Measurements from ENCODE around the gene SLC12A3.

Gene SLC12A3

DNA sequence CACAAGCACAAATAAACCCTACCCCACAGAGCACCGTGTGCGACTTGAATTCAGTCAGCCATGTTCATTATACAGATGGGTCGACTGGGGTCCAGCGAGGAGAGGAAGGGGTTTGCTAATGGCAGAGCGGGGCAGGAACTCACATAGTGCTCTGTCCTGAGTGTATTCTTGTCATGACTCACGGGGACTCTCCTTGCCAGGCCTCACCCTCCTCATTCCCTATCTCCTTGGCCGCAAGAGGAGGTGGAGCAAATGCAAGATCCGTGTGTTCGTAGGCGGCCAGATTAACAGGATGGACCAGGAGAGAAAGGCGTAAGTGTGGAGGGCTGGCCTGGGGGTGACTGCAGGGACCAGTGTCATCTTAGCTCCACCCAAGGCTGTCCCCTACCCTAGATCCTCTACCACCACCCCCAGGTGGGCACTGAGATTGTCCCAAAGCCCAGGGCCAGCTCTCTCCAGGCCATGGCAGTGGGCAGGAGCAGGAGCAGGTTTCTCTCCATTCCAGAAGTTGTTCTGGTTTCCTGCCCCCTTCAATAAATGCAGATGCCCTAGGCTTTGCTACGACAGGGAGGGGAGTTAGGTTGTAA is 29.4 kb downstream of the SLC12A3 start:
- DNase-seq (ENCODE audit: low read depth) = no peak
- H3K4me3 ChIP-seq (ENCODE audit: low read depth, low read length) = no peak overlapping the region
- no peak for TF ChIP-seq POLR2A (IDR thresholded peaks at IDR 0.05; ENCODE audit: extremely low read depth, insufficient read length)
- TF ChIP-seq, protein P1, sequence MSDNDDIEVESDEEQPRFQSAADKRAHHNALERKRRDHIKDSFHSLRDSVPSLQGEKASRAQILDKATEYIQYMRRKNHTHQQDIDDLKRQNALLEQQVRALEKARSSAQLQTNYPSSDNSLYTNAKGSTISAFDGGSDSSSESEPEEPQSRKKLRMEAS (IDR thresholded peaks at IDR 0.05; ENCODE audit: low read depth, low read length) = no peak
- TF ChIP-seq MYC (IDR thresholded peaks at IDR 0.05; ENCODE audit: low read depth, low read length) = no peak
- TF ChIP-seq, protein P2, sequence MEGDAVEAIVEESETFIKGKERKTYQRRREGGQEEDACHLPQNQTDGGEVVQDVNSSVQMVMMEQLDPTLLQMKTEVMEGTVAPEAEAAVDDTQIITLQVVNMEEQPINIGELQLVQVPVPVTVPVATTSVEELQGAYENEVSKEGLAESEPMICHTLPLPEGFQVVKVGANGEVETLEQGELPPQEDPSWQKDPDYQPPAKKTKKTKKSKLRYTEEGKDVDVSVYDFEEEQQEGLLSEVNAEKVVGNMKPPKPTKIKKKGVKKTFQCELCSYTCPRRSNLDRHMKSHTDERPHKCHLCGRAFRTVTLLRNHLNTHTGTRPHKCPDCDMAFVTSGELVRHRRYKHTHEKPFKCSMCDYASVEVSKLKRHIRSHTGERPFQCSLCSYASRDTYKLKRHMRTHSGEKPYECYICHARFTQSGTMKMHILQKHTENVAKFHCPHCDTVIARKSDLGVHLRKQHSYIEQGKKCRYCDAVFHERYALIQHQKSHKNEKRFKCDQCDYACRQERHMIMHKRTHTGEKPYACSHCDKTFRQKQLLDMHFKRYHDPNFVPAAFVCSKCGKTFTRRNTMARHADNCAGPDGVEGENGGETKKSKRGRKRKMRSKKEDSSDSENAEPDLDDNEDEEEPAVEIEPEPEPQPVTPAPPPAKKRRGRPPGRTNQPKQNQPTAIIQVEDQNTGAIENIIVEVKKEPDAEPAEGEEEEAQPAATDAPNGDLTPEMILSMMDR (IDR thresholded peaks at IDR 0.05; ENCODE audit: low read depth, low read length) = no peak

DNA sequence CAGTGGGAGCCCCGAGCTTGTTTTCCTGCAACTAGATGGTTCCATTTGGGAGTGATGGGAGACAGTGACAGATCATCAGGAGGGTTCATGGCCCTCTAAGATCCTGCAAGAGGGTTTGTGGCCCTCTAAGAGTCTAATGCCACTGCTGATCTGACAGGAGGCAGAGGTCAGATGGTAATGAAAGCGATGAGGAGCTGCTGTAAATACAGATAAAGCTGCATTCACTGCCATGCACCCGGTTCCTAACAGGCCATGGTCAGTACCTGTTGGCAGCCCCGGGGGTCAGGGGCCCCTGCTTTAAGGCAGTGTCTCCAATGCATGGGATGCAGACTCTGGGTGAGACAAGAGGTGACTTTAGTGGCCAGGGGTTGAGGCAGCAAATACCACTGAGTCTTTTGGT is 30.8 kb downstream of the SLC12A3 start:
- TF ChIP-seq, protein P2 (IDR thresholded peaks at IDR 0.05; ENCODE audit: low read depth, low read length) = no peak
- TF ChIP-seq, protein P1 (IDR thresholded peaks at IDR 0.05; ENCODE audit: low read depth, low read length) = no peak
- TF ChIP-seq MYC (IDR thresholded peaks at IDR 0.05; ENCODE audit: low read depth, low read length) = no peak
- DNase-seq (ENCODE audit: low read depth) = no peak
- no peak overlapping the region for H3K4me3 ChIP-seq (ENCODE audit: low read depth, low read length)

DNA sequence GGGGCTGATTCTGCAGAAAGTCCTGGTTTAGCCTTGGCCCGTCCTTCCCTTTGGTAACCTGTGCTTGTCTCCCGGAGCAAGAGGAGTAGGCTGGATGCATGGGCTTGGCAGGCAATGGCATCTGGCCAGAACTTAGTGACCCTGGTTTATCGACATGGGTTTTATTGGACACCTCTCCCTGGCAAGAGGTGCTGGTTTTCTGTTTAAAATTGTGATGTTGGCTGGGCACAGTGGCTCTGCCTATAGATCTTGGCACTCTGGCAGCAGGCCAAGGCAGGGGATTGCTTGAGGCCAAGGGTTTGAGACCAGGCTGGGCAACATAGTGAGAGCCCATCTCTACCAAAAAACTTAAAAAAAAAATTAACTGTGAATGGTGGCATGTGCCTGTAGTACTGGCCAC is 31.2 kb downstream of the SLC12A3 start:
- no peak for DNase-seq (ENCODE audit: low read depth)
- H3K4me3 ChIP-seq (ENCODE audit: low read depth, low read length) = no peak overlapping the region
- TF ChIP-seq POLR2A (IDR thresholded peaks at IDR 0.05; ENCODE audit: extremely low read depth, insufficient read length) (no peak), MYC (IDR thresholded peaks at IDR 0.05; ENCODE audit: low read depth, low read length) (no peak)
- TF ChIP-seq, protein P2 (IDR thresholded peaks at IDR 0.05; ENCODE audit: low read depth, low read length) = no peak
- TF ChIP-seq, protein P1 (IDR thresholded peaks at IDR 0.05; ENCODE audit: low read depth, low read length) = no peak

DNA sequence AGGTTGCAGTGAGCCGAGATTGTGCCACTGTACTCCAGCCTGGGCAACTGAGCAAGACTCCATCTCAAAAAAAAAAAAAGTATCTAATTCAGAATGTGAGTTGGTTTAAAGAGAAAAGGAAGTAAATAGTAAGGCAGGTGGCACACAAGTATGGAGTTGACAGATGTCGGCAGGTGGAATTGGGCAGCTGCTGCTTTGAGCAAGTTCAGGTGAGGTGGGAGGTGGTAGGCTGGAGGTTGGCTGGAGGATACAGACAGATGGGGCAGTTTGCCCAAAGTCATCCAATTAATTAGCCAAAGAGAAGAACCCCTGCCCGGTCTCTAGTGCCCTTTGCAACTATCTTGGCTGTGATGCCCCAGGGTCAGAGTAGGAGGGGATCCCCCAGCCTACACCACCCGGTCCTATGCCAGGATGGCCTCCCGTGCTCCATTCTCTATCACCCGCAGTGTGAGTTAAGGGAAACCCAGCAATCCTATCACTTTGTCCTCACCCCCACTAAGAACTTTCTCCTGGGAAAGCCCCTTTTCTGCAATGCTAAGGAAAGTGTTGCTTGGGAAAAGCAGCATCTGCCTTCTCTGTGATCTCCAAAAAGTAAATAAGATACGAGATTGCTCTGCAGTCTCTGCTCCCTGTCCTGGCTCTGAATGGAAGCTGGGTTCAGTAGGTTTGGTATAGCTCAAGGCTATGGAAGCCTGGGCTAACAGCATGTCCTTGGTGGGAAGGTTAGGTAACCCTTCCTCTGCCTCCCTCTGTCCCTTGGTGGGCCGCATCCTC is 32.2 kb downstream of the SLC12A3 start:
- no peak for DNase-seq (ENCODE audit: low read depth)
- TF ChIP-seq POLR2A (IDR thresholded peaks at IDR 0.05; ENCODE audit: extremely low read depth, insufficient read length) (no peak), MYC (IDR thresholded peaks at IDR 0.05; ENCODE audit: low read depth, low read length) (no peak)
- TF ChIP-seq, protein P2 (IDR thresholded peaks at IDR 0.05; ENCODE audit: low read depth, low read length) = no peak
- TF ChIP-seq, protein P1 (IDR thresholded peaks at IDR 0.05; ENCODE audit: low read depth, low read length) = no peak
- no peak overlapping the region for H3K4me3 ChIP-seq (ENCODE audit: low read depth, low read length)

DNA sequence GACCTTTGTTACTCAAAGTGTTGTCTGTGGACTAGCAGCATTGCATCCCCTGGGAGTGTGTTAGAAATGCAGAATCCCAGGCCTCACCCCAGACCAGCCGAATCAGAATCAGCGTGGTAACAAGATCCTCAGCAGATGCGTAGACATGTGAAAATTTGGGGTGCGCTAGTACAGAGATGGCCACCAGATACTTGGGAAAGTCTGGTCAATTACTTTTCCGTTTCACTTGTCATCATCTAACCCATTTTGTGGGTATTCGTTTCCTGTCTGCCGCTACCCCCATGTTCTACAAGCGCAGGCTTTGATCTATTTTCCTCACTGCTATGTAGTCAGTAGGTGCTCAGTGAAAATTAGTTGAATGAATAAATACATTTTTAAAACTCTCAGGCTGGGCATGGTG is 33.8 kb downstream of the SLC12A3 start:
- no peak for DNase-seq (ENCODE audit: low read depth)
- no peak overlapping the region for H3K4me3 ChIP-seq (ENCODE audit: low read depth, low read length)
- TF ChIP-seq, protein P2 (IDR thresholded peaks at IDR 0.05; ENCODE audit: low read depth, low read length) = no peak
- TF ChIP-seq MYC (IDR thresholded peaks at IDR 0.05; ENCODE audit: low read depth, low read length) (no peak), POLR2A (IDR thresholded peaks at IDR 0.05; ENCODE audit: extremely low read depth, insufficient read length) (no peak)
- TF ChIP-seq, protein P1 (IDR thresholded peaks at IDR 0.05; ENCODE audit: low read depth, low read length) = no peak

Data from NB4 (cell line).